Measurements from ENCODE around the gene SNRPA.

GRCh38 chr19:40740747-40741146, 10.3 kb upstream of the SNRPA start:
- TF ChIP-seq CTCF (IDR thresholded peaks at IDR 0.05) (no peak), POLR2A (IDR thresholded peaks at IDR 0.05) (peak in 1 of 2 donors; percentile 32)
